22Rv1 (cell line): ENCODE results near the gene KRTAP19-2.
"Not testable (repeated sequence)": the region's sequence is repeated elsewhere in the genome, so short reads cannot be mapped to it uniquely, and the experiment has no call there.

Experiments used
- H3K27ac ChIP-seq: fragments of 450-650 bp; 2 replicates; pipeline ENCODE4 v1.5.1; 2017
- ZFX ChIP-seq: fragments of 450-650 bp; IDR thresholded peaks from 2 replicates; pipeline ENCODE4 v1.6.1; 2017; ENCODE audit warnings: antibody characterized with exemption, borderline replicate concordance
- TF ChIP-seq, protein P1 (sequence below): fragments of 450-650 bp; IDR thresholded peaks from 2 replicates; pipeline ENCODE4 v1.5.1; 2017; ENCODE audit warnings: mild to moderate bottlenecking

KRTAP19-2 gene, protein sequence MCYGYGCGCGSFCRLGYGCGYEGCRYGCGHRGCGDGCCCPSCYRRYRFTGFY

DNA sequence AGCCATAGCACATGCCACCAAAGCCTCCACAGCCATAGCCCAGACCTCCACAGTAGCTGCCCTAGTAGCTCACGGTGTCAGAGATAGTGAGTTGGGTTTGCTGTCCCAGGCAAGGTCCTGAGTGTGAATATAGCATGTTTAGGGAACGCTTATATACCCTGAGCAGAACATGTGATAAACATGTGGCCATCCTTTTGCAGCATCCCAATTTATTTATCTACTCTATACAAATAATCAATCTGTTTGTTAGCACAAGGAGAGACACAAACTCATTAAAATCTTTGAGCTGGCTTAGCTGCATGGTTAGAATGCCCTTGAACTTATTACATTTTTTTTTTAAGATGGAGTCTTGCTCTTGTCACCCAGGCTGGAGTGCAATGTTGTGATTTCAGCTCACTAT is at the start of gene KRTAP19-2:
TSS of gene KRTAP19-2 (minus strand) at position 101 of the 400 bp plus-strand sequence. CDS start at position 13, 88 bp downstream.
- H3K27ac ChIP-seq: no peak within 1 kb of the TSS
- TF ChIP-seq ZFX: no peak
- TF ChIP-seq, protein P1, sequence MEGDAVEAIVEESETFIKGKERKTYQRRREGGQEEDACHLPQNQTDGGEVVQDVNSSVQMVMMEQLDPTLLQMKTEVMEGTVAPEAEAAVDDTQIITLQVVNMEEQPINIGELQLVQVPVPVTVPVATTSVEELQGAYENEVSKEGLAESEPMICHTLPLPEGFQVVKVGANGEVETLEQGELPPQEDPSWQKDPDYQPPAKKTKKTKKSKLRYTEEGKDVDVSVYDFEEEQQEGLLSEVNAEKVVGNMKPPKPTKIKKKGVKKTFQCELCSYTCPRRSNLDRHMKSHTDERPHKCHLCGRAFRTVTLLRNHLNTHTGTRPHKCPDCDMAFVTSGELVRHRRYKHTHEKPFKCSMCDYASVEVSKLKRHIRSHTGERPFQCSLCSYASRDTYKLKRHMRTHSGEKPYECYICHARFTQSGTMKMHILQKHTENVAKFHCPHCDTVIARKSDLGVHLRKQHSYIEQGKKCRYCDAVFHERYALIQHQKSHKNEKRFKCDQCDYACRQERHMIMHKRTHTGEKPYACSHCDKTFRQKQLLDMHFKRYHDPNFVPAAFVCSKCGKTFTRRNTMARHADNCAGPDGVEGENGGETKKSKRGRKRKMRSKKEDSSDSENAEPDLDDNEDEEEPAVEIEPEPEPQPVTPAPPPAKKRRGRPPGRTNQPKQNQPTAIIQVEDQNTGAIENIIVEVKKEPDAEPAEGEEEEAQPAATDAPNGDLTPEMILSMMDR: no peak

DNA sequence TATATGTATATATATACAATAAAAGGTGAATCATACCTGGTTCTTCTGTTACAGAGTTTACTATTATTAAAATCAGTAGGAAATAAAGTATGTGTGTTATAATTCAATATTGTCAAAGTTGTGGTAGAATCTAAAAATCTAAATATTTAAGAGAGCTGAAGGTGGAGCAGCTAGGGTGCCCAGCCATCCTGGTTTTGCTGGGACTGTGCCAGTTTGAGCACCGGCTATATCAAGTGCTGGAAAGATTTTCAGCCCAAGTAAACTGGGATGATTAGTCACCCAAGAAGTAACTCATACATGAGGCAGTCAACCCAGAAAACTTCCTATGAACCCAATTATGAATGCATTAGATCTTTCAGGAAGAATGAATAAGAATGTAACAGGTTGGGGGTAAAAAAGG is 31.6 kb upstream of the KRTAP19-2 start:
- H3K27ac ChIP-seq: no peak overlapping the region
- no peak for TF ChIP-seq ZFX
- TF ChIP-seq, protein P1: no peak

DNA sequence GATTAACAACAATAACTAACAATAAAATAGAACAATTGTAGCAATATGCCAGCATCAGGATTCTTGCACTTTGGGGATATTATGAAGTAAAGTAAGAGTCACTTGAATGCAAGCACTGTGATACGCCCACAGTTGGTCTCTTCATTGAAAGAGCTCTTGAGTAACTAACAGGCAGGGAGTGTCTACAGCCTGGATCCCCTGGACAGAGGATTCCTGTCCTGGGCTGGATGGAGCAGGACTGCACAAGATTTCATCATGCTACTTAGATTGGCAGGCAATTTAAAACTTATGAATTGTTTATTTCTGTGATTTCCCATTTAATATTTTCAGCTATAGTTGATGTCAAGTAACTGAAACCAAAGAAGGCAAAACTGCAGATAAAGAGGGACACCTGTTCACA is 28.4 kb upstream of the KRTAP19-2 start:
- TF ChIP-seq ZFX: no peak
- TF ChIP-seq, protein P1: no peak
- no peak overlapping the region for H3K27ac ChIP-seq

DNA sequence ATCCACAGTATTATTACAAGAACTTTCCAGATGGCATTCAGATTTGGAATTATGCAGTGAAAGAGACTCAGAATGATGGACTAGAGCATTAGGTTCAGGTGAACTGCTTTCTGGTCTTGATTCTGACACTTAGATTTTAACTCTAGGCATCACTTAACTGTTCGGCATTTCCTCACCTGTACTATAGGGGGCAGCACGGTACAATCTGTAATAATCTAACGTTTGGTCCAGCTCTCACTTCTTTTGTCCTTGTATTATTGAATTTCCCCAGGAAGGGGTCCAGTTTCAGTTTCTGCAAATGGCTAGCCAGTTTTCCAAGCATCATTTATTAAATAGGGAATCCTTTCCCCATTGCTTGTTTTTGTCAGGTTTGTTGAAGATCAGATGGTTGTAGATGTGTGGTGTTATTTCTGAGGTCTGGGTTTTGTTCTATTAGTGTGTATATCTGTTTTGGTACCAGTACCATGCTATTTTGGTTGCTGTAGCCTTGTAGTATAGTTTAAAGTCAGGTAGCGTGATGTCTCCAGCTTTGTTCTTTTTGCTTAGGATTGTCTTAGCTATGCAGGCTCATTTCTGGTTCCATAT is 18.5 kb upstream of the KRTAP19-2 start:
- TF ChIP-seq, protein P1: peak; percentile 83
- not testable (repeated sequence) for H3K27ac ChIP-seq

DNA sequence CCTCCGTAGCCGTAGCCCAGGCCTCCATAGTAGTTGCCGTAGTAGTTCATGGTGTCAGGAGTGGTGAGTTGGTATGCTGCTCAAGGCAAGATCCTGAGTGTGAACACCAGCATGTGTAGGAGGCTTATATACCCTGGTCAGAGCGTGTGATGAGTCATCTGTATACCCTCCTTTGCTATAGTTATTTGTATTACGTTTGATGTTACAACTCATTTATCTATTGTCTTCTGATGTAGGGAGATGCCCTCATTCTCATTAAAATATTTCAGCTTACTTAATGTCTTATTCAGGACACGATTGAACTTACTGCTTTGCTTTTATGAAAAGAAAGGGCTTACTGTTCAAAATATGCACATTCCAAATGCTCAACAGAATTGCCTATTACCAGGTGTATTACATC is 14.8 kb upstream of the KRTAP19-2 start, which contains the start of gene KRTAP19-5:
TSS of gene KRTAP19-5 (minus strand) at position 101 of the 400 bp plus-strand sequence. CDS start at position 50, 51 bp downstream.
- TF ChIP-seq, protein P1: no peak
- TF ChIP-seq ZFX: no peak
- no peak within 1 kb of the TSS for H3K27ac ChIP-seq

DNA sequence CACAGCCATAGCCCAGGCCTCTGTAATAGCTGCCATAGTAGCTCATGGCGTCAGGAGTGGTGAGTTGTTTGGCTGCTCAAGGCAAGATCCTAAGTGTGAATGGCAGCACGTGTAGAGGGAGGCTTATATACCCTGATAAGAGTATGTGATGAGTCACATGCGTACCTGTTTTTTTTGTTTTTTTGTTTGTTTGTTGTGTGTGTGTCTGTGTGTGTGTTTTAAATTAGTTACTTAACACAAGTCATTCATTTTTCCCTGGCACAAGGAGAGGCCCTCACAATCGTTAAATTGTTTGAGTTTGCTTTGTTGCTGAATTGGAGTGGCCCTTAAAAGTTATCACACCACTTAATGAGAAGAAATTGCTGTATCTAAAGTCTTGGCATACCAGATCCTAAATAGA is 9.8 kb upstream of the KRTAP19-2 start, which contains the start of gene KRTAP19-4:
TSS of gene KRTAP19-4 (minus strand) at position 101 of the 400 bp plus-strand sequence. CDS start at position 46, 55 bp downstream.
- TF ChIP-seq, protein P1: no peak
- TF ChIP-seq ZFX: no peak
- H3K27ac ChIP-seq: no peak within 1 kb of the TSS

DNA sequence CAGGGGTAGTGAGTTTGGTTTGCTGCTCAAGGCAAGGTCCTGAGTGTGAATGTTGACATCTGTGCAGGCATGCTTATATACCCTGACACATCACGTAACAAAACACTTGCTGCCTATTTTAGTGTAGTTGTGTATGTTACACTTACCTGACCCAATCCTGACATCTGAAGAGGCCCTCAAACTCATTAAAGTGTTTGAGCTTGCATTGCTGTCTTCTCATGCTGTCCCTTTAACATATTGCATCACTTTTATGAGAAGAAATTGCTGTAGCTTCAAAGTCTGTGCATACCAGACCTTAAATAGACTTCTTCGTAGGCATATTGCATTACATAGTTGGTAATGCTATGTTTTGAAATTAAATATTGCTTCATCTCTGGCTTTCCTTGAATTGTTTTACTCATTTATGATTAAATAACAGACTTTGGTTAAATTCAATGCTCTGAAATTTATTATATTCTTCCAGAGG is 4.8 kb upstream of the KRTAP19-2 start, which contains the start of gene KRTAP19-3:
TSS of gene KRTAP19-3 (minus strand) at position 51 of the 466 bp plus-strand sequence. CDS start 56 bp downstream, outside the sequence.
- H3K27ac ChIP-seq: no peak within 1 kb of the TSS
- TF ChIP-seq ZFX: no peak
- TF ChIP-seq, protein P1: no peak
